Kidney epithelial cell (primary cell): ENCODE measurements around the gene CTRB2. TPM values are rescaled to one million over a fixed set of nuclear protein-coding genes. Genes with fewer than 3 reads are reported as not detected.
"Not testable (repeated sequence)": the region's sequence is repeated elsewhere in the genome, so short reads cannot be mapped to it uniquely, and the experiment has no call there.

Experiments
- DNase-seq: peaks from one replicate; pipeline ENCODE4 v3.0.0-alpha.2; 2010; ENCODE audit warnings: low read depth
- H3K27me3 ChIP-seq: 2 replicates; pipeline ENCODE4 v1.6.0; 2011; ENCODE audit warnings: low read length; ENCODE audit not compliant: control insufficient read depth, insufficient read depth
- H3K36me3 ChIP-seq: 2 replicates; pipeline ENCODE4 v1.5.1; 2011; ENCODE audit warnings: low read length; ENCODE audit not compliant: control insufficient read depth, insufficient read depth
- H3K4me3 ChIP-seq: 2 replicates; pipeline ENCODE4 v1.5.1; 2011; ENCODE audit warnings: low read depth, mild to moderate bottlenecking, control low read depth, low read length
- CTCF ChIP-seq: IDR thresholded peaks from 2 replicates; pipeline ENCODE4 v1.5.1; 2011; ENCODE audit warnings: mild to moderate bottlenecking, moderate library complexity, low read length, control low read depth, inconsistent platforms; ENCODE audit not compliant: insufficient read depth, poor library complexity, severe bottlenecking
- total RNA-seq: library from RNA; depleted of rRNA; stranded (reverse); fragments of >200 nt; gene quantifications from 2 replicates; pipeline ENCODE4 v1.2.3, GENCODE V29; 2015

The CTRB2 gene
- total RNA-seq, 1 donor from 2014 or later, result not detected

GRCh38 chr16:75243667-75244224 lies 36.8 kb upstream of the CTRB2 start:
- H3K27me3 ChIP-seq, result no peaks in the 10 kb centered on the region
- H3K36me3 ChIP-seq, result no peaks in the 10 kb centered on the region
- H3K4me3 ChIP-seq, result no peak overlapping the region
- TF ChIP-seq CTCF, result no peak
- DNase-seq, result no peak

GRCh38 chr16:75242436-75243078 lies 35.6 kb upstream of the CTRB2 start:
- not testable (repeated sequence) for DNase-seq, H3K27me3 ChIP-seq, H3K36me3 ChIP-seq, H3K4me3 ChIP-seq

- Histone ChIP-seq H3K27me3 (no peaks in the 10 kb centered on the region), H3K36me3 (peaks cover 1% of the 10 kb centered on the region), H3K4me3 (no peak overlapping the region)
- no peak for TF ChIP-seq CTCF
- DNase-seq, result no peak
Observed at GRCh38 chr16:75241955-75242354, 35.0 kb upstream of the CTRB2 start.

GRCh38 chr16:75241412-75241811 lies 34.5 kb upstream of the CTRB2 start:
- DNase-seq, result no peak
- no peaks in the 10 kb centered on the region for H3K27me3 ChIP-seq
- peaks cover 1% of the 10 kb centered on the region for H3K36me3 ChIP-seq
- no peak for TF ChIP-seq CTCF
- H3K4me3 ChIP-seq, result no peak overlapping the region

- H3K27me3 ChIP-seq, DNase-seq, H3K4me3 ChIP-seq, H3K36me3 ChIP-seq: not testable (repeated sequence)
Observed at GRCh38 chr16:75240633-75241032, 33.7 kb upstream of the CTRB2 start.

GRCh38 chr16:75239542-75240122 lies 32.7 kb upstream of the CTRB2 start:
- no peak for TF ChIP-seq CTCF
- no peak for DNase-seq
- peaks cover 6% of the 10 kb centered on the region for H3K36me3 ChIP-seq
- H3K27me3 ChIP-seq, result no peaks in the 10 kb centered on the region
- H3K4me3 ChIP-seq, result no peak overlapping the region
